Skeletal muscle tissue (tissue), 4 donors: ENCODE data around the gene CNPY1. TPM values are rescaled to one million over a fixed set of nuclear protein-coding genes. Genes with fewer than 3 reads are reported as not detected.

ENCODE experiments used
- H3K27ac ChIP-seq: one replicate; pipeline ENCODE4 v1.7.0; 2013; ENCODE audit warnings: mild to moderate bottlenecking, low read depth, low read length, inconsistent platforms
- H3K27me3 ChIP-seq, 3 donors: one replicate each; pipeline ENCODE4 v1.7.0; 2013; ENCODE audit warnings: low read length in 3 of 3; ENCODE audit not compliant: control insufficient read depth in 3 of 3, insufficient read depth in 3 of 3
- H3K36me3 ChIP-seq, 3 donors: one replicate each; pipeline ENCODE4 v1.7.0; 2013; ENCODE audit warnings: low read length in 3 of 3; ENCODE audit not compliant: control insufficient read depth in 3 of 3, insufficient read depth in 3 of 3
- H3K4me1 ChIP-seq, 3 donors: one replicate each; pipeline ENCODE4 v1.7.0; 2013; ENCODE audit warnings: low read length in 3 of 3, mild to moderate bottlenecking in 3 of 3; ENCODE audit not compliant: control insufficient read depth in 3 of 3, insufficient read depth in 3 of 3
- H3K4me3 ChIP-seq, 3 donors: one replicate each; pipeline ENCODE4 v1.7.0; 2013; ENCODE audit warnings: low read length in 3 of 3
- H3K9ac ChIP-seq, 3 donors: one replicate each; pipeline ENCODE4 v1.7.0; 2013; ENCODE audit warnings: low read length in 3 of 3, mild to moderate bottlenecking in 3 of 3, moderate library complexity in 2 of 3, low read depth in 1 of 3
- H3K9me3 ChIP-seq, 3 donors: one replicate each; pipeline ENCODE4 v1.7.0; 2013; ENCODE audit warnings: low read length in 3 of 3; ENCODE audit not compliant: control insufficient read depth in 3 of 3
- total RNA-seq: library from RNA; depleted of rRNA; stranded (reverse); fragments of >200 nt; gene quantifications from one replicate; pipeline ENCODE4 v1.2.3, GENCODE V29; 2014
- donor health status: Osteomylitis.

CNPY1 gene
- total RNA-seq, 1 donor from 2014 or later: 0.52 TPM

DNA sequence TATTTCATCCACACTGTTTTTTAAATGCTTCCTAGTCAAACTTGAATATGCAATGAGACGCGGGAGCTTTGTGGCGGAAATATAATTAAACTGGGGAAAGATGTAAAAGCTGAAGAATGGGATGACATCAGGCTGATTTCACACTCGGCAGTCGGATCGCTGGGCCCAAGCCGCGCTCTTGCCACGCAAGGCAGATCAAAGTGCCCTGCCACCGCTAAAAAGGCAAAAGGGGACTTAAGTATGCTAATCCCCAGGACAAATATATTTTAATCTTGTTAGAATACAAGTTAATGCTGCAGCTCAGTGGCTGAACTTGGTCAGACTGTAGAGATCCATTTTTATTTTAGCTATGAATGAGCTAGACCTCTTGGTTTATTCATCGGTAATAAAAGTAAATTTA lies 74.6 kb downstream of the CNPY1 start:
- Histone ChIP-seq H3K9ac (no peak overlapping the region), H3K27me3 (peaks cover 93 to 97% (median 96%) of the 10 kb centered on the region in 3 donors), H3K9me3 (peaks cover 0 to 10% (median 10%) of the 10 kb centered on the region in 3 donors), H3K4me3 (no peak overlapping the region), H3K4me1 (peaks cover 5 to 9% (median 8%) of the 10 kb centered on the region in 3 donors), H3K27ac (no peak overlapping the region), H3K36me3 (no peaks in the 10 kb centered on the region)

DNA sequence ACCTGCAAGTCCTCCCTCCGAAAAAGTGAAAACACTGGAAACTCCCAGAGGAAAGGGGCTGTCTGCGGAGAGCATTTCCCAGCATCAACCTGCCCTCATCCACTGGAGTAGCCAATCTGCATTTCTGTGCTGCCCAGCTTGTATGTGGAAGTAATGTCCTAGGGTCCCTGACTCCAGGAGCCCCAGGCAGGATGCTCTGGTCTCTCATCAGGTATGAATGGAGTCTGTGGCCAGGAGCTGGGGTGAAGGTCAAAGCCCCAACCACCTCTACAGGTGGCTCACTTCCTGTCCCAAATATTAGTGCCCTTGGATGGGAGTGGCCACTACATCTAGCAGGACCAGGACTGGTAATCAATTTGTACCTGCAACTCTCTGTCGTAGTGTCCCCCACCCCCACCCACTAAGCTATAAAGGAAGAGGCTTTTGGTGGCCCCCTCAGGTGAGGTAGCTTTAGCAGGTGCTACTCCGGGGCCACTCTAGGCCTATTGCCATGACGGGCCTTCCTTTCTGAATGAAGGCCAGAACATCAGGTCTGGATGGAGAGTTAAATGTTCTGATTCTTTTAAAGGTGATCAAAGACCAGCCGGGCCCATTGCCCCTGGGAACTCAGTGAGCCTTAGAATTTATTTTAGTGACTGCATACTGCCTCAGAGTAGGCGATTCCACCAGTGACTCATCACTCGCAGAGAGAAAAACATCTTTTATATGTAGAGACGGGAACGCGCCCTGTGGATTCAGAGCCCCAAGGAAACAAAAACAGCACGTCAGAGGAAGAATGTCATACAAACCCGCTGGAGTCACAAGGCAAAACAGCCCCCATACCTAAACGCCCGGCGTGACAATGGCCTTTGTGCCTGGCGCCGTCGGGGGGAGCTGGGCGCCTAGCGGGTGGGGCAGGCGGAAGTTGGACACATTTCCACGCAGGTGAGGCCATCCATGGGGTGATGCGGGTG lies 75.4 kb downstream of the CNPY1 start:
- Histone ChIP-seq H3K9me3 (peaks cover 0 to 9% (median 6%) of the 10 kb centered on the region in 3 donors), H3K4me1 (peaks cover 5 to 13% (median 12%) of the 10 kb centered on the region in 3 donors), H3K27ac (no peak overlapping the region), H3K27me3 (peaks cover 94 to 98% (median 97%) of the 10 kb centered on the region in 3 donors), H3K36me3 (no peaks in the 10 kb centered on the region), H3K4me3 (no peak overlapping the region), H3K9ac (no peak overlapping the region)

DNA sequence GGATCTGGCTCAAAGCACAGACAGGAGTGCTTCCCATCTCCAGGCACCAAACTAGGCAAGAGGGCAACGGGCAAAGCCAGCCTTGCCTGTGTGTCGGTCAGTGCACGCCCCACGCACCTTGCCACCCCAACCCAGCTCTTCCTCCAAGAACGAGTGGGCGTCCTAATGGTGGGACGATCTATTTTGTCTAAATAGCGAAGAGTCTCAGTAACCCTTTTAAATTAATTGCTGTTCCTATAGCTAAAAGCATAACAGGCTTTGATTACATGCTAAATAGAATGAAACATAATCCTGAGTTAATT lies 76.2 kb downstream of the CNPY1 start:
- Histone ChIP-seq H3K27ac (no peak overlapping the region), H3K4me1 (peaks cover 5 to 13% (median 12%) of the 10 kb centered on the region in 3 donors), H3K4me3 (no peak overlapping the region), H3K27me3 (peaks cover 94 to 98% (median 97%) of the 10 kb centered on the region in 3 donors), H3K36me3 (no peaks in the 10 kb centered on the region), H3K9ac (no peak overlapping the region), H3K9me3 (peaks cover 0 to 1% (median 0%) of the 10 kb centered on the region in 3 donors)

DNA sequence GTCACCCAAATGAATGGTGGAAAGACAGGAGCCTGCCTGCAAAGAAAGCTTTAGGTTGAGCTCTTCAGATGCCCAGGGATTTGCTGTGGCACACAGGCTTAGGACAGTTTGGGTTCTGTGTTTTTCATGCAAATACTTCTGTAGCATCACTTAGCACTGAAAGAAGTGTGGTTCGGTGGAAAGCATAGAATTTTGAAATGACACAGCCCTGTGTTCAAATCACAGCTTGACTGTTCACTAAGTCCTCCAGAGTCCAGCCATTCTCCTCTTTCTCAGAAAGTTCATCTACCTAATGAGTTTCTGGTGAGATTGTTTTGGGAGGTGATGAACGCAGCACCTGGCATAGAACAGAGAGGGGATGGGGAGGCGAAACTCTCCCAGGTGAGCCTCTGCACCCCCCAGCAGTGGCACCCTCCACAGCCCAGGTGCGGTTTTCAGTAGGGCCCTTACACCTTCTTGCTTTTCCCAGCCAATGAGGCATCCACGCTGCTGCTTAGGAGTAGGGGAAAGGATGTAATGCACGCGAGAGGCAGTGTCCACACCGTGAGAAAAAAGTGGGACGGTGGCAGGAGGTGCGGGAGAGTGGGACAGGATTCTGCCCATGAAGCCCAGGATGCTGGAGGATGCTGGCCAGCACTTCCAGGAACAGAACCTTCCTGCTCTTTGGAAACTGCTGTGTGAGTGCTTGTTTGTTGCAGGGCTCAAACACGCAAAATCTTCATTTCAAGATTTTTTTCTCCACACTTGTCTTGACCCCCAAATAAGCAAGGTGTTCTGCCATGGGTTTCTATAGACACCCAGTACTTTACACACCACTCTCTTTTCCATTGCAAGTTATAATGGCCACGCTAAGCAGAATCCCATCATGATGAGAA lies 76.8 kb downstream of the CNPY1 start:
- Histone ChIP-seq H3K9me3 (no peaks in the 10 kb centered on the region), H3K4me3 (no peak overlapping the region), H3K9ac (no peak overlapping the region), H3K36me3 (no peaks in the 10 kb centered on the region), H3K27ac (no peak overlapping the region), H3K4me1 (peaks cover 5 to 13% (median 12%) of the 10 kb centered on the region in 3 donors), H3K27me3 (peaks cover 96 to 98% (median 97%) of the 10 kb centered on the region in 3 donors)

DNA sequence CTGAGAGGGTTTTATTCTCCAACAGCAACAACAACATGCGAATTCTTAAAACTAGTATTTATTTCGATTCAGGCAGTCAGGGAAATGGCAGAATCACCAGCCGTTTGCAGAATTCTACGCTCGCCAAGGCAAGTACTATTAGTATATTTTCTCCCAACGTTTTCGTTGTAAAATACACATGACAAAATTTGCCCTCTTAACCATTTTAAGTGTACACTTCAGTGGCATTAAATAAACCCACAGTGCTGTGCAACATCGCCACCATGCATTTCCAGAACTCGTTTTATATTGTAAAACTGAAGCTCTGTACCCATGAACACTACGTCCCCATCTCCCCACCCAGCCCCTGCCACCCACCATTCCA lies 77.6 kb downstream of the CNPY1 start:
- H3K36me3 ChIP-seq: no peaks in the 10 kb centered on the region
- peaks cover 5 to 13% (median 12%) of the 10 kb centered on the region in 3 donors for H3K4me1 ChIP-seq
- no peaks in the 10 kb centered on the region for H3K9me3 ChIP-seq
- no peak overlapping the region for H3K4me3 ChIP-seq
- no peak overlapping the region for H3K27ac ChIP-seq
- no peak overlapping the region for H3K9ac ChIP-seq
- peaks cover 92 to 95% (median 95%) of the 10 kb centered on the region in 3 donors for H3K27me3 ChIP-seq

DNA sequence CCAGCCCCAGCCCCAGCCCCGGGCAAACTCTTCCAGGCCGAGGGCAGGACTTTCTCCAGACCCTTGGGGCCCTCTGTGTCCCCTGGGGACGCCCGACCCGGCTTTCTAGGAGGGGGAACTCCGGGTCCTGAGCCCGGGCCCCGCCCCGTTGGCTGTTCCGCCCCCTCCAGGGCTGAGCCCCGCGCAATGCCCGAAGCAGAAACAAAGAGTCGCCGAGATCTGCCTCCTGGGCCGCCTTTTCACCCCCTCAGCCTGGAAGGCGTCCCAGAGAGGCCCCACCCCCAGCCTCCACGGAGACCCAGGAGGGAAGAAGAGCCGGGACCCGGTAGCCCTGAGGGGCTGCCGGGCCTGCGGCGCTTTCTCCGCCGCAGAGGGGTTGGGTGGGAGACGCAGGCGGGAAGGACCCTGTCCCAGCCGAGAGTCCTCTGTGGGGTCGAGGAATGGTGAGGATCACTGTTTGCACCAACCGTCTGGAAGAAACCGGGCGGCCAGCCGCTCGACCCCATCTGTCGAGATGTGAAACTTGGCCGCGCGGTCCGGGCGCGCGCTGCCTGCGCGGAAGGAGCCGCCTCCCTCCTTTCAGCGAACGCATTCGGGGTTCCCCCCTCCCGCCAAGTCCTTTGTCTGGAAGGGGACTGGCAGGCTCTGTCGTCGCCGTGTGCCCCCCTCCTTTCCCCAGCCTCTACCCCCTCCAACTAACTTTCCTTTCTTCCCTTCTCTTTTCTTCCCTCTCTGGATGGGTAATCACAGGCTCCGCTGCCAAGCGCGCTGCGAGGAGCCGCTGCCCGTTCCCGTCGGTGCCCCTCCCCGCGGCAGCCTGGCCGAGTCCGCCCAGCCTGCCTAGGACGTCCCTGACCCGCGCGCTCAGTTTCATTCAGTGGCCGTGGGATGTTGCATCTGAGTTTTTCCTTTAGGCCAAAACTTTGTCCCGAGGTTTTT lies 78.2 kb downstream of the CNPY1 start:
- Histone ChIP-seq H3K4me3 (peak overlapping the region in 2 of 3 donors; percentile 32 to 41), H3K27me3 (peaks cover 91 to 95% (median 94%) of the 10 kb centered on the region in 3 donors), H3K27ac (no peak overlapping the region)

DNA sequence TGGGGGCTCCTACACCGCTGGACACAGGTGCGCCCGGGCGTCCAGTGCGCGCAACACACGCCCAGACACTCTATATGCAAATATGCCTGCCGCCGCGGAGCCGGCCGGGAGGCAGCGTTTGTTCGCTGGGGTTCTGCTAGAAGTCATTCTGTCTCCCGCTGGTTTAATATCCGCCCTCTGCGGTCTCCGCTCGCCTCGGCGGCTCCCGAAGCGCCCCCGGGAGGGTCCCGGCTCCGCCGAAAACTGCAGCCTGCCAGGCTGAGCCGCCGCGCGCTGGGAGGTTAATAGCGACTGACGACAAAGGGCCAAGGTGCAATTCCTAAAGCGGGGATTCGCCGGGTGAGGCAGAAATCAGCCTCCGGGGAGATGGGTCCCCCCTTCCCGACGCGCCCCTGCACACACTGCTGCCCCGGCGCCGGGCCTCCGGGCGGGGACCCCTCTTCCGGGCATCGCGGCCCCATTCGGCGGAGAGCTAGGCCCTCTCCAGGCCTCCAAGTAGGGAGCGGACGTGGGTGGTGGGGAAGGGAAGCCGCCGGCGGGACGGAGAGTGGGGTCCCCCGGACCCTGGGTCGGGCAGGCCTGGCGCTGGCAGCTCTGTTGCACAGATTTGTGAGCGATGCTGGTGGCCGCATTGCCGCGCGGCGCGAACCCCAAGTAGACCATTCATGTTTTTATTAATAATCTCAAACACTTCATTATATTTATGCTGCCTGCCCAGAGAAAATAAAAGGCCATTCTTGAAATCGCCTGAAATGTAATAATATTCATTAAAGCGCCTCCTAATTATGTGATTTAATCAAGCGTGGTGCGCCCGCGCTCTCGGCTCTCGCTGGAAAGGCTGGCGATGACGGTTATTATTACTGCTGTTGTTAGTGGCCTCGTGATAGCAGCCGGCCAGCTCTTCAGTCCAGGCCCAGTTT lies 79.3 kb downstream of the CNPY1 start:
- H3K36me3 ChIP-seq: no peaks in the 10 kb centered on the region
- H3K4me1 ChIP-seq: peaks cover 5 to 13% (median 12%) of the 10 kb centered on the region in 3 donors
- no peaks in the 10 kb centered on the region for H3K9me3 ChIP-seq
- no peak overlapping the region for H3K27ac ChIP-seq
- no peak overlapping the region for H3K4me3 ChIP-seq
- H3K9ac ChIP-seq: no peak overlapping the region
- H3K27me3 ChIP-seq: peaks cover 89 to 95% (median 94%) of the 10 kb centered on the region in 3 donors

More for the DNA sequence above, 78.2 kb downstream of the CNPY1 start:
- H3K9ac ChIP-seq: no peak overlapping the region
- H3K36me3 ChIP-seq: no peaks in the 10 kb centered on the region
- peaks cover 5 to 13% (median 12%) of the 10 kb centered on the region in 3 donors for H3K4me1 ChIP-seq
- no peaks in the 10 kb centered on the region for H3K9me3 ChIP-seq

DNA sequence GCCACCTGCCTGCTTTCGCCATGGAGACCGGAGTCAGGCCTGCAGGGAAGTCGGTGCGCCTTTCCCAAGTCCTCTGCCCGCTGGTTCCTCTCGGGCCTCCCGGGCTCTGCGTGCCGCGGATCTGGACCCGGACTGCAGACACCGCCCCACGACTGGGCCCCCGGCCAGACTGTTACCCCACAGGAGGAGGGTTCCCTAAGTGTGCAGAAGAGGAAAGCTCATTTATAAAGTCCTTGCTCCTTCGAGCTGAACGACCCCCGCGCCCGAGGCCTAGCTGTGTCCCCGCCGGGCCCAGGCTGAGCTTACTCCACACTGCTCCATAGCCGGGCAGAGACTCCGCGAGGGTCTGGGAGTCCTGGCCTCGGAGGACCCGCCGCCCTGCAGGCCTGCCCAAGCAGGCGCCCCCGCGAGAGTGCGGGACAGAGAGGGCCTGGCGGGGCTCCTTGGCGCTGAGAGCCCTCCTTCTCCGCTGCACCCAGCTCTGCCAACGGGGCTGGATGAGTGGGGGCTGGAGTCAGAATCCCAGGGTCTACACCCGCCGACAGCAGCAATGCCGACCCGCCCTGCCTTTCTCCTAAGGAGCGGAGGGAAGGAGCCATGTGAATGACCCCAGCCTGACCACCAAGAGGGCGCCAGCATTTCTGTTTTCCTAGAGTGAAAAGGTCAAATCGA lies 80.1 kb downstream of the CNPY1 start:
- Histone ChIP-seq H3K27ac (no peak overlapping the region), H3K36me3 (no peaks in the 10 kb centered on the region), H3K4me3 (no peak overlapping the region), H3K9ac (no peak overlapping the region), H3K4me1 (peaks cover 5 to 13% (median 12%) of the 10 kb centered on the region in 3 donors), H3K27me3 (peaks cover 89 to 95% (median 94%) of the 10 kb centered on the region in 3 donors), H3K9me3 (no peaks in the 10 kb centered on the region)
